ENCODE results near the gene CAPN7.

The CAPN7 gene

DNA sequence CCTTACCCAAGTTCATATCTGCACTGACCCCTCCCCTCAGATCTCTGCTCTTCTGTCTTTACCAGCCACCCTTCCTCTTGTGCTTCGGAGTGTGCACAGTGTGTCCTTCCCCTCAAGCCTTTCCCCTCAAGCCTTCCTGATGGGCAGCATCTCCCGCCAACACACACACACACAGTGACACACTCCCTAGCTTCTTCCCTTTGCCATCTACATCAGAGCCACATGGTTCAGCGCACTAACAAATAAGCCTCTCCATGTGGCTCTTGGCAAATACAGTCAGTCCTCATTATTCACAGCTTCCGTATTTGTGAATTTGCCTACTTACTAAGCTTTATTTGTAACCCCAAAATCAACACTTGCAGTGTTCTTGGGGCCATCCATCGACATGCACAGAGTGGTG, 88.9 kb downstream of the CAPN7 start (continued):
- TF ChIP-seq TSHZ2 (CRISPR knock-in tag; IDR thresholded peaks at IDR 0.05), result no peak

- no peak for ATAC-seq
- TF ChIP-seq ZNF565 (CRISPR knock-in tag; conservative IDR thresholded peaks at IDR 0.05; ENCODE audit: low read depth), result no peak
These were observed 89.5 kb downstream of the CAPN7 start for GRCh38 chr3:15295506-15295905.

DNA sequence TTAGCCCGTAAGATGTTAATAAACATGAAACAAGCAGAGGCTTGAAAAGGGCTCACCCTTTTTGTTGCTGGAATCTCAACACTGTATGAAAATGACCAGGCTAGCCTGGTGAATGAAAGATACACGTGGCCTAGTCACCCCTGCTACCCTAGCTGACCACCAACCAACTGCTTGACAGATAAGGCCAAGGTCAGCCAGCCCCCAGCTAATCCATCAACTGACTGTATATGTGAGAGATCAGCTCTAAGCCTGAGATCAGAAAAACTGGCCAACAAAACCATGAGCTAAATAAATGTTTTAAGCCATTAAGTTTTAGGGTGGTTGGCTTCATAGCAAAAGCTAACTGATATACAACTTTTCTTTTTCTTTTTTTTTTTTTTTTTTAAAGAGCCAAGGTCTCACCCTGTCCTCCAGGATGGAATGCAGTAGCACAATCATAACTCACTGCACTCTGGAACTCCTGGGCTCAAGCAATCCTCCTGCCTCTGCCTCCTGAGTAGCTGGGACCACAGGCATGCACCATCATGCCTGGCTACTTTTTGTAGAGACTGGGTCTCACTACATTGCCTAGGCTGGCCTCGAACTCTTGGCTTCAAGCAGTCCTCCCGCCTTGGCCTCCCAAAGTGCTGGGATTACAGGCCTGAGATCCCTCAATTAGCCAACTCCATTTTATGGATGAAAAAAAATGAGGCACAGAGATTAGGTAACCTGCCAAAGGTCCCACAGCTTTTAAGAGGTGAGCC, 91.7 kb downstream of the CAPN7 start:
- ATAC-seq, result no peak
- TF ChIP-seq BACH2 (CRISPR knock-in tag; IDR thresholded peaks at IDR 0.05; ENCODE audit: borderline replicate concordance) (no peak), TSHZ2 (CRISPR knock-in tag; IDR thresholded peaks at IDR 0.05) (no peak), TOX (CRISPR knock-in tag; IDR thresholded peaks at IDR 0.05; ENCODE audit: borderline replicate concordance) (no peak), PPARA (CRISPR knock-in tag; IDR thresholded peaks at IDR 0.05; ENCODE audit: borderline replicate concordance) (no peak), PATZ1 (CRISPR knock-in tag; IDR thresholded peaks at IDR 0.05; ENCODE audit: borderline replicate concordance) (no peak), RARB (CRISPR knock-in tag; IDR thresholded peaks at IDR 0.05) (no peak), CSDC2 (CRISPR knock-in tag; IDR thresholded peaks at IDR 0.05) (no peak), ZNF565 (CRISPR knock-in tag; conservative IDR thresholded peaks at IDR 0.05; ENCODE audit: low read depth) (no peak), ZFP3 (CRISPR knock-in tag; IDR thresholded peaks at IDR 0.05) (no peak), ARNTL (CRISPR knock-in tag; IDR thresholded peaks at IDR 0.05; ENCODE audit: borderline replicate concordance, low read depth) (no peak), ZNF8 (CRISPR knock-in tag; IDR thresholded peaks at IDR 0.05) (no peak), TCF4 (CRISPR knock-in tag; IDR thresholded peaks at IDR 0.05; ENCODE audit: borderline replicate concordance) (no peak), CSRNP3 (CRISPR knock-in tag; IDR thresholded peaks at IDR 0.05) (no peak)
- TF ChIP-seq, protein P1, sequence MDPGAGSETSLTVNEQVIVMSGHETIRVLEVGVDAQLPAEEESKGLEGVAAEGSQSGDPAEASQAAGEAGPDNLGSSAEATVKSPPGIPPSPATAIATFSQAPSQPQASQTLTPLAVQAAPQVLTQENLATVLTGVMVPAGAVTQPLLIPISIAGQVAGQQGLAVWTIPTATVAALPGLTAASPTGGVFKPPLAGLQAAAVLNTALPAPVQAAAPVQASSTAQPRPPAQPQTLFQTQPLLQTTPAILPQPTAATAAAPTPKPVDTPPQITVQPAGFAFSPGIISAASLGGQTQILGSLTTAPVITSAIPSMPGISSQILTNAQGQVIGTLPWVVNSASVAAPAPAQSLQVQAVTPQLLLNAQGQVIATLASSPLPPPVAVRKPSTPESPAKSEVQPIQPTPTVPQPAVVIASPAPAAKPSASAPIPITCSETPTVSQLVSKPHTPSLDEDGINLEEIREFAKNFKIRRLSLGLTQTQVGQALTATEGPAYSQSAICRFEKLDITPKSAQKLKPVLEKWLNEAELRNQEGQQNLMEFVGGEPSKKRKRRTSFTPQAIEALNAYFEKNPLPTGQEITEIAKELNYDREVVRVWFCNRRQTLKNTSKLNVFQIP (CRISPR knock-in tag; IDR thresholded peaks at IDR 0.05; ENCODE audit: borderline replicate concordance, low read depth), result no peak

DNA sequence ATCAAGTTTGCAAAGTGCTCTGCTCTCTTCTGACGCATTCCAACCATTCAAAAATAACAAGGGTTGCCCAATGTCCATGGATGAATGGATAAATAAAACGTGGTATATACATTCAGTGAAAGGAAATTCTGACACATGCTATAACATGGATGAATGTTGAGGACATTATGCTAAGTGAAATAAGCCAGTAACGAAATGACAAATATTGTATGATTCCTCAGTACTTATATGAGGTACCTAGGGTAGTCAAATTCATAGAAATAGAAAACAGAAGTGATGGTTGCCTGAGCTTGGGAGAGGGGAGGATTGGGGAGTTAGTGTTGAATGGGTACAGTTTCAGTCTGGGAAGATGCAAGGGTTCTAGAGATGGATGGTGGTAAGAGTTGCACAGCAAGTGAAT, 92.5 kb downstream of the CAPN7 start:
- no peak for TF ChIP-seq GLIS3 (CRISPR knock-in tag; IDR thresholded peaks at IDR 0.05)
- TF ChIP-seq CSDC2 (CRISPR knock-in tag; IDR thresholded peaks at IDR 0.05), result no peak
- TF ChIP-seq CSRNP3 (CRISPR knock-in tag; IDR thresholded peaks at IDR 0.05), result no peak
- no peak for TF ChIP-seq ZNF565 (CRISPR knock-in tag; conservative IDR thresholded peaks at IDR 0.05; ENCODE audit: low read depth)
- TF ChIP-seq ZFP3 (CRISPR knock-in tag; IDR thresholded peaks at IDR 0.05), result no peak
- ATAC-seq, result no peak

Measured in SK-N-SH treated with all-trans-retinoic acid at 6 μM for 48 hours (cell line).